Suprapubic skin (tissue), 4 donors: Measurements from ENCODE around the gene KLF6. TPM values are rescaled to one million over a fixed set of nuclear protein-coding genes. Genes with fewer than 3 reads are reported as not detected.

Experiments used
- DNase-seq, 2 donors: peaks; one replicate each; pipeline ENCODE4 v3.0.0-alpha.2; 2019; ENCODE audit warnings: low spot score in 2 of 2
- H3K27ac ChIP-seq: fragments of 200-600 bp; sonication (generic); one replicate; pipeline ENCODE4 v1.5.1; 2019
- H3K27me3 ChIP-seq: fragments of 200-600 bp; sonication (generic); one replicate; pipeline ENCODE4 v1.5.1; 2019
- H3K36me3 ChIP-seq: fragments of 200-600 bp; sonication (generic); one replicate; pipeline ENCODE4 v1.5.1; 2019
- H3K4me1 ChIP-seq: fragments of 200-600 bp; sonication (generic); one replicate; pipeline ENCODE4 v1.5.1; 2019
- H3K4me3 ChIP-seq: fragments of 200-600 bp; sonication (generic); one replicate; pipeline ENCODE4 v1.5.1; 2019; ENCODE audit warnings: mild to moderate bottlenecking
- H3K9me3 ChIP-seq: fragments of 200-600 bp; sonication (generic); one replicate; pipeline ENCODE4 v1.5.1; 2019
- EP300 ChIP-seq: sonication (generic); formaldehyde crosslinking; IDR thresholded peaks from one replicate; pipeline ENCODE4 v1.6.1; 2017; ENCODE audit warnings: antibody characterized with exemption
- POLR2A ChIP-seq, 2 donors: fragments of 450-650 bp; IDR thresholded peaks; one replicate each; pipeline ENCODE4 v1.6.1; 2017; ENCODE audit warnings: antibody characterized with exemption in 2 of 2, mild to moderate bottlenecking in 2 of 2, moderate library complexity in 2 of 2
- POLR2AphosphoS5 ChIP-seq, 3 donors: sonication (generic); formaldehyde crosslinking; IDR thresholded peaks; one replicate each; pipeline ENCODE4 v1.6.1; 2017; ENCODE audit warnings: antibody characterized with exemption in 3 of 3
- WGBS: methylation state at CpG from one replicate; pipeline ENCODE4 v1.1.5; 2018; 5-methylcytosine and 5-hydroxymethylcytosine counted together
- total RNA-seq, 4 donors: library from RNA; depleted of rRNA; stranded (reverse); fragments of >200 nt; gene quantifications; one replicate each; pipeline ENCODE4 v1.1.0, GENCODE V29; 2016
- TF ChIP-seq, protein P1 (sequence below), 2 donors: fragments of 200-600 bp in 1 of 2; fragments of 450-650 bp in 1 of 2; sonication (generic) in 1 of 2; IDR thresholded peaks; one replicate each; pipeline ENCODE4 v1.5.1; 2016 to 2019; ENCODE audit warnings: antibody characterized with exemption in 2 of 2, mild to moderate bottlenecking in 1 of 2, moderate library complexity in 1 of 2

The KLF6 gene
- total RNA-seq, 4 donors from 2014 or later = 242 to 484 (median 276) TPM

DNA sequence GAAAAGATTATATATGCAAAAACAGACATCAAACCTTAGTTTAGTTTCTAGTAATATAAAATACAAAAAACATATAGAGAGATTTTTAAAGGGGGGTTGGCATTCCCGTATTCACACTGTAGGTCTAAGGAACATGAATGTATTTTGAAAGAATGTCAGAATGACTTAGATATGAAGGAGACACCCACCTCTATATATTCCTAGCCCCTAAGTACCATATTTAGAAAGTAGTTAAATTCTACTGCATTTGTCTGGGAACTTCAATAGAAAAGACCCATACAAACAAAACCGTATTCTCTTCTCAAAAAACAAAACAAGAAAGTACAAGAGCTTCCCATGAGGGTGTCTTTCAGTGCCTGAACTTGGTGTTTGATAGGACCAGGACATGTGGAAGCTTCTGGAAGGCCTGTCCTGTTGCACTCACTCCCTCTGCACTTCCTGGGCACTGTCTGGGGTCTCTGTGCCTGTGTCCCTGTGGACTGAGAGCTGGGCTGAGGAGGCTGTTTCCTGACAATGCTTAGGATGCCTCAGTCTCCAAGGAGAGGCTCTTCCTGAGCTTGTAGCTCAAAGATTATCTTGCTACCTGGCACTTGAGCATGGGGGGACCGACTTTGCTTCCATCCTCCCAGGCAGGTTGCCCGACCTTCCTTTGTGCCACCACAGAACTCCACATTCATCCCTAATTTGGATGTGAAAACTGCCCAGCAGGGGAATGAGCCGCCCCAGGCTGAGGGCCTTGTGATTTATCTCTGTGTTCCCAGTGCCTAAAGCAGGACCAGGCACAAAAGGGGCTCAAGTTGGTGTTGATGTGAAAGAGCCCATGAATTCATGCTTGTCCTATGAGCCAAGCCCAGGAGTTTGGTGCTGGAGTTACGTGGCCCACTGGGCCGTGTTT, 44.4 kb upstream of the KLF6 start:
- Histone ChIP-seq H3K4me1 (peaks cover 26% of the 10 kb centered on the region), H3K27ac (peak overlapping the region; percentile 57), H3K27me3 (no peaks in the 10 kb centered on the region), H3K9me3 (no peaks in the 10 kb centered on the region), H3K4me3 (peak overlapping the region; percentile 46), H3K36me3 (no peaks in the 10 kb centered on the region)
- WGBS = 70% methylated on average over 7 of the region's 7 CpGs
- no peak for DNase-seq
- TF ChIP-seq, protein P1, sequence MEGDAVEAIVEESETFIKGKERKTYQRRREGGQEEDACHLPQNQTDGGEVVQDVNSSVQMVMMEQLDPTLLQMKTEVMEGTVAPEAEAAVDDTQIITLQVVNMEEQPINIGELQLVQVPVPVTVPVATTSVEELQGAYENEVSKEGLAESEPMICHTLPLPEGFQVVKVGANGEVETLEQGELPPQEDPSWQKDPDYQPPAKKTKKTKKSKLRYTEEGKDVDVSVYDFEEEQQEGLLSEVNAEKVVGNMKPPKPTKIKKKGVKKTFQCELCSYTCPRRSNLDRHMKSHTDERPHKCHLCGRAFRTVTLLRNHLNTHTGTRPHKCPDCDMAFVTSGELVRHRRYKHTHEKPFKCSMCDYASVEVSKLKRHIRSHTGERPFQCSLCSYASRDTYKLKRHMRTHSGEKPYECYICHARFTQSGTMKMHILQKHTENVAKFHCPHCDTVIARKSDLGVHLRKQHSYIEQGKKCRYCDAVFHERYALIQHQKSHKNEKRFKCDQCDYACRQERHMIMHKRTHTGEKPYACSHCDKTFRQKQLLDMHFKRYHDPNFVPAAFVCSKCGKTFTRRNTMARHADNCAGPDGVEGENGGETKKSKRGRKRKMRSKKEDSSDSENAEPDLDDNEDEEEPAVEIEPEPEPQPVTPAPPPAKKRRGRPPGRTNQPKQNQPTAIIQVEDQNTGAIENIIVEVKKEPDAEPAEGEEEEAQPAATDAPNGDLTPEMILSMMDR (IDR thresholded peaks at IDR 0.05) = no peak
- TF ChIP-seq EP300 (no peak), POLR2A (IDR thresholded peaks at IDR 0.05) (no peak), POLR2AphosphoS5 (IDR thresholded peaks at IDR 0.05) (no peak)

- no peaks in the 10 kb centered on the region for H3K27me3 ChIP-seq
- DNase-seq = no peak
- H3K4me3 ChIP-seq = peak overlapping the region; percentile 46
- H3K27ac ChIP-seq = peak overlapping the region; percentile 57
- peaks cover 26% of the 10 kb centered on the region for H3K4me1 ChIP-seq
- no peaks in the 10 kb centered on the region for H3K36me3 ChIP-seq
- no peaks in the 10 kb centered on the region for H3K9me3 ChIP-seq
- WGBS = 6% methylated on average over 14 of the region's 14 CpGs
- peak in 1 of 2 donors; percentile 19 for TF ChIP-seq POLR2A (IDR thresholded peaks at IDR 0.05)
- no peak for TF ChIP-seq EP300
These were observed 43.6 kb upstream of the KLF6 start for GRCh38 chr10:3828404-3829155.

- Histone ChIP-seq H3K9me3 (no peaks in the 10 kb centered on the region), H3K27ac (no peak overlapping the region), H3K4me1 (peaks cover 26% of the 10 kb centered on the region), H3K27me3 (no peaks in the 10 kb centered on the region), H3K36me3 (no peaks in the 10 kb centered on the region), H3K4me3 (no peak overlapping the region)
- no peak for TF ChIP-seq EP300
- no peak for TF ChIP-seq POLR2AphosphoS5 (IDR thresholded peaks at IDR 0.05)
- TF ChIP-seq, protein P1 (IDR thresholded peaks at IDR 0.05) = no peak
- TF ChIP-seq POLR2A (IDR thresholded peaks at IDR 0.05) = no peak
- DNase-seq = no peak
- WGBS = 94% methylated on average over 27 of the region's 27 CpGs
These were observed 42.9 kb upstream of the KLF6 start for GRCh38 chr10:3827768-3828403.

DNA sequence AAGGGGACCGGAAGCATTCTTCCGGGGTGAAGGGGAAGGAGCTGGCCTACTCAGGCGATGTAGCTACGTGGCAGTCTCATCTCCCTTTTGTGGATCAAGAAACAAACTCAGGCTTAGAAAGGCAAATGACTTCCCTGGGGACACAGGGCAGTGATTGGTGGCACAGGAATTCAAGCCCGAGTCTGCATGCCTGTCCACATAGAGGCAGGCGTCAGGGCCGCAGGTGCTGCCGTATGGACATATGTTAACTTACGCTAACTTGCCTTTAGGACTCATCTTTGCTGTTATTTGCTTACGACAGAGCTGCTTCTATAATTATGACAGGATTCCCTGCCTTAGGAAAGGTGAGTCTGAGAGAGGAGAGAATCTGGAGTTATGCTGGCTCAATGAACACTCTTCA, 42.3 kb upstream of the KLF6 start:
- no peaks in the 10 kb centered on the region for H3K27me3 ChIP-seq
- peak overlapping the region; percentile 9 for H3K27ac ChIP-seq
- WGBS = 96% methylated on average over 8 of the region's 10 CpGs

DNA sequence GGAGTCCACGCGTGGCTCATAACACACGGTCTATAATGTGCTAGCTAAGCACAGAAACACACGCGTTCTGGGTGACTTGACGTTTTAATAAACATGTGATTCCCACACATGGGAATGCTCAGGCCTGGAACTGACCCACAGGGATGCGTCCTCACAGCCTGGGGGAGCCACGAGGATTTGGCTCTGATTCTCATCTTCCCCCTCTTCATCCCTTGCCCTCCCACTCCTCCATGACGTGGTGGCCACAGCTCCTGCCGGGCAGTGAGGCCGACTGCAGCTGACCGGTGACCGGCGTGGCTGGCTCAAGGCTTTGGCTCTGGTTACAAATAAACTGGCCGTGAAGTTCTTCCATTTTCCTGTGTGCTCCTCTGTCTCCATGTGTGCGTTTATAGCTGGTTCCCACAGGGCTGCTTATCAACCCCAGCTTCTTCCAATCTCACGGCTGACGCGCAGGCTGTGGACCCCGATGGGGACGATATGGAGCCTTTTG, 40.9 kb upstream of the KLF6 start:
- no peak for DNase-seq
- Histone ChIP-seq H3K36me3 (no peaks in the 10 kb centered on the region), H3K9me3 (no peaks in the 10 kb centered on the region), H3K27me3 (no peaks in the 10 kb centered on the region), H3K4me1 (peaks cover 19% of the 10 kb centered on the region), H3K4me3 (no peak overlapping the region), H3K27ac (no peak overlapping the region)
- 85% methylated on average over 21 of the region's 21 CpGs for WGBS
- TF ChIP-seq, protein P1 (IDR thresholded peaks at IDR 0.05) = no peak
- no peak for TF ChIP-seq EP300
- no peak for TF ChIP-seq POLR2AphosphoS5 (IDR thresholded peaks at IDR 0.05)
- TF ChIP-seq POLR2A (IDR thresholded peaks at IDR 0.05) = no peak

More for the DNA sequence above, 42.3 kb upstream of the KLF6 start:
- Histone ChIP-seq H3K36me3 (no peaks in the 10 kb centered on the region), H3K4me1 (peaks cover 26% of the 10 kb centered on the region), H3K4me3 (no peak overlapping the region), H3K9me3 (no peaks in the 10 kb centered on the region)
- TF ChIP-seq POLR2A (IDR thresholded peaks at IDR 0.05) (no peak), EP300 (no peak), POLR2AphosphoS5 (IDR thresholded peaks at IDR 0.05) (no peak)
- TF ChIP-seq, protein P1 (IDR thresholded peaks at IDR 0.05) = no peak
- DNase-seq = no peak
